Renal cortex interstitium (tissue), 11 donors: ENCODE measurements around the gene NRCAM. TPM values are rescaled to one million over a fixed set of nuclear protein-coding genes. Genes with fewer than 3 reads are reported as not detected.

Experiments
- DNase-seq, 11 donors: peaks; one replicate each; pipeline ENCODE4 v3.0.0-alpha.2; 2013; ENCODE audit warnings: low read depth in 9 of 11, low spot score in 4 of 11; ENCODE audit errors: extremely low read depth in 1 of 11
- polyA plus RNA-seq, 3 donors: library from polyadenylated mRNA; unstranded; fragments of 120-200 nt; gene quantifications; one replicate each; pipeline ENCODE4 v1.2.1, GENCODE V29; 2013; ENCODE audit not compliant: insufficient read length in 3 of 3

NRCAM gene
- polyA plus RNA-seq, 3 donors, result 17.3 to 22.9 (median 20.0) TPM

DNA sequence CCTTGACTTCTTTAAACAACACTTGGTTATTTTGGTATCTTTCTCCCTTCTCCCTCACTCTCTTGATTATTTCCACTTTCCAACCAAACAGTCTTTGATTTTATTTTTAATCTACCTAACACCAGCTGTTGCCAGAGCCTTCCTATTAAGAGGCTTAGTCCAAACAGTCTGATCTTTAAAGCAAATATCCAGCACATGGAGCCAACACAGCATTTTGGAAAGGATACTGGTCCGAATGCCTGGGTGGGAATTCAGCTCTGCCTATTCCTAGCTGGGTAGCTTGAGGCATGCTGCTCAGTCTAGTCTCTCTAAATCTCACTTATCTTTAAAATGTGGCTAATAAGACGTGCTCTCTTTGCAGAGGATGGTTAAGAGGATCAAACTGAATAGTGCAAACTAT, 129.3 kb downstream of the NRCAM start:
- no peak for DNase-seq

DNA sequence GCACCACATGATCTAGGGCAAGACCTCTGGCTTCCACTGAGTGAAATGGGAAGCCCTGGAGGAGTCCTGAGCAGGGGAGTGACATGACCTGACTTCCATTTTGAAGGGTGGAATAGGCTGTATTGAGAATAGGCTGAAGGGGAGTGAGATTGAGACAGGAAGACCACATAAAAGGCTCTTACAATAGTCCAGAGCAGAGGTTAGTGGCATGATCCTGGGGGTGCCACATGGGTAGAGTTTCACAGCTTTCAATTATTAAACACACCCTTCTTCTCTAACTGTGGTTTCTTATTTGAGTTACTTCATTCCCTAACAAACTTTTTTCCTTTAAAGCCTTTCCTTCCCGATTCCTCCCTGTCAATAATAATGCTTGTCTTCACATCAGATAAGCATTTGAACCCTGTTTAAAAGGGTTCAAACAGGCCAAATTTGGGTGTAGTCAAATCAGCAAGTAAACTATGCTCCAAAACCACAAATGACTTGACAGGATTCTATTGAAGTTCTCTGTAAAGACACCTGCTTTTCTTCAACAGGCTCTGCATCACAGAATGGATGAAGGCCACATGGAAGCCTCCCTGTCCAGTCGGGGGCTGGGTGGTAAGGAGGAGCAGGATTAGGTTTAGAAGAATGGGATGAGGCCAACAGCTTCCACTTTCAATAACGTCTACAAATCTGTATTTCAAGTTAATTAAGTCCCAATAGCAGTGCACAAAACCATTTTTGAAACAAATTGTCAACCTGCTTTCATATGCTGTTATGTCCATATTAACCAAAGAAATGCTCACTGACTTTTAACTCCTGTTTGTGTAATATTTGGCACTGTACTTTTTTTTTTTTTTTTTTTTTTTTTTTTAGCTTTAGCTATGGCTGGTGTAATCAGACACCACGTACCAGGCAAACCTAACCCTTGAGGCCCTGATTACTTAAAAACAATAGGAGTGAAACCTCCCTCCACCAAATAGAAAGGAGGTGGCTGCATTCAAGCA, 131.9 kb downstream of the NRCAM start:
- no peak for DNase-seq

DNA sequence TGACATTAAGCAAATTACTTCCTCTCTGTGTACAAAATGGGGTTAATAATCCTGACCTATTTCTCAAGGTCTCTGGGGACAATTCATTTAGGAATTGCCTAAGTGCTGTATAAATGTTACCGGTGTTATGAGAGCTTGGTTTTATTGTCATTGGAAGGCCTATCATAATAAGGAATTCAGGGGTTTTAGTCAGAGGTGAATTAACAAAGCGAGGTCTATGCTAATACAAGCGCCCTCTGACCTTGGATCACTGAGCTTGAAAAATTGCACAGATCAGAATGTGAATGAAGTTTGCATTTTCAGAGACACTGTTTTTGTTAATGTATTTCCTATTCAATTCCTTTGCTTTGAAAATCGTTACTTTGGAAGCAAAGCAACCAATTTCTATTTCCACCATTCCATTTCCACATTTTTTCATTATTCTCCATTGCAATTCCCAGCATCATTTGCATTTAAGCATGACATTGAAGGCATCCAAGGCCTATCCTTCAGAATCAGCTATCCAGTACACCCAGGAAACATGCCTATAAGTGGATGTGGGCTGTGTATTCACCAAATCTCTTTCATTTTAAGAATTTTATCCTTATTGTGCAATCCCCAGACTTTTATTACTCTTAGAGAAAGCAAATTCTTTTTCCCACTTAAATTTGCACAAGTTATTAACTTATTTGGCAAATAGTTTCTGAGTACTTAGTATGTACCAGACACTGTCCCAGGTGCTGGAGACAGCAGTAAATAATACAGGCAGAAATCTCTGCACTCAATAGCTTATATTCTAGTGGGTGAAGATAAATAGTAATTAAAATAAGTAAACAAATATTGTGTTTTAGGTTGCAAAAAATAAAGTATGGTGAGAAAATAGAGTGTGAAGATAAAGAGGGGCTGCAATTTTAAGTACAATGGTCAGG, 133.1 kb downstream of the NRCAM start:
- DNase-seq, result no peak

DNA sequence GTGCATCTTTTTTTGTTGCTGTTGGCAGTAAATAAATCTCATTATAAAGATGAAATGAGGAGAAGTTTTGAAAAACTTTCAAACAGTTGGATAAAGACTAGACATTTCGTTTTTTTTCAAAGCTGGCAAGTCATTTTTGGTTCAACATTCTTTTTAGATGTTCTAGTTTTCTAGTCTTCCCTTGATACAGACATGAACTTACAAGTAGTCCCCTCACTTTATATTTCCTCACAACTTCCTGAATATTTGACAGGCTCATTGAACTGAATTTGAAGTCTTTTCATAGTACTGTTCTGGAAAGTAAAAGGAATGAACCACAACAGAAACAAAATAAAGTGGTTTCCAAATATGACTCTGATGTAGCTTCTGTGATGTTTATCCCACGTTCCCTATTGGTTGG, 134.2 kb downstream of the NRCAM start:
- DNase-seq, result no peak

DNA sequence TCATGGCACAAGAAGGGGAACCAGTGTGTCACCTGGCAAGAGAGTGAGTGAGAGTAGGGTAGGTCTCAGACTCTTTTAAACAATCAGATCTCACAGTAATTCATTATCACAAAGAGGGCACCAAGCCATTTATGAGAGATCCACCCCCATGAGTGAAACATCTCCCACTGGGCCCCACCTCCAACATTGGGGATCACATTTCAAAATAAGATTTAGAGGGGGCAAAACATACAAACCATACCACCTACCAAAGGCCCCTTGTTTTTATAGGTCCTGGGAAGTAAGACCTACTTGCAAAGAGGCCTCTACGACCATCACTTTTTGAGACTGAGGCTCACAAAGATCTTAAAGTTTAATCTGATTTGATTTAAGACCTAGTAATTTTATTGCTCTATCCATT, 134.9 kb downstream of the NRCAM start:
- no peak for DNase-seq

DNA sequence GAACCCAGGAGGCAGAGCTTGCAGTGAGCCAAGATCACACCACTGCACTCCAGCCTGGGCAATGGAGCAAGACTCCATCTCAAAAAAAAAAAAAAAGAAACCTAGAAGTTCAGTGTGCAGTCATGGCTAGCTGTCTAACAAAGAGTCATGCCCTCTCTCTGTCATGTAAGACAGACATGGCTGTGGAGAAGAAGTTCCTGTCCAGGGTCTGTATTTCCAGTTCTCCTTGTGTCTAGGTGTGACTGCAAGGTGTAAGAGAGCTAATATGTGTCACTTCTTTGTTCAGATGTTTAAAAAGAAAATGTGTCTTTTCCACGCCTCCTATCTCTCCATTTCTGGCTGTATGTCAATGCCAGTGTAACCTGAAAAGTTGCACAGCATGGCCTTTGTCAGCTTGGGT, 139.5 kb downstream of the NRCAM start:
- DNase-seq, result no peak

DNA sequence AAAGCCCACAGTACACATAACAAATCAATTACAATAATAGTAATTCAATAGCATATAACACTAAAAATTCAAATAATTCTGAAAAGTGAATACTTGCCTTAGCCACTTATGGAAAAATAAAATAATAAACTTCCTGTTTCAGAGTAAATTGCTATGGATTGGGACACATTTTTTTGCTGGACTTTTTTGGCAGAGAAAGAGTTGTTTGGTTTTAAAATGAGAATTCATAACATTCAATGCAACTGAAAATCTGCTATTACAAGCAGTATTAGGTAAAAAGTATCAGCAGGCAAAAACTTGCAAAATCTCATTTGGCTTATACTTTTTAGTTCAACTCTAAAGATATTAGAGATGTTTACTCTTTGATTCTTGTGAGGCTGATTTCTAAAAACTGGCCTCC, 141.7 kb downstream of the NRCAM start:
- no peak for DNase-seq

DNA sequence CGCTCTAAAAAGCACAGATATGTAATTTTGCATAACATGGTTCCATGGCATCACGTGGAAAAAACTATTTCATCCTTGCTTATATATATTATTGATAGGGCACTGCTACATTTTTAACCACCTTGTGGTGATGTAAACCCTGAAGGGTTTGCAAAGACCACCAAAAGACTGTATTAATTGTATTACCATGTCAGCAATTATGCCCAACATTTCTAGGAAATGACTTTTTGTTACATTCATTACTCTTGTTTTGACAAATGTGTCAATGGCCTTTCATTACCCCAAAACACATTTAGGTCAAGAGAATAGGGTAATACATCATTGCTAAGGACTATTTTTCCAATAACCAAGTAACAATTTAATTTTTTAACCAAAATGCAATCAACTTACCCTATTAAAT, 142.2 kb downstream of the NRCAM start:
- no peak for DNase-seq

DNA sequence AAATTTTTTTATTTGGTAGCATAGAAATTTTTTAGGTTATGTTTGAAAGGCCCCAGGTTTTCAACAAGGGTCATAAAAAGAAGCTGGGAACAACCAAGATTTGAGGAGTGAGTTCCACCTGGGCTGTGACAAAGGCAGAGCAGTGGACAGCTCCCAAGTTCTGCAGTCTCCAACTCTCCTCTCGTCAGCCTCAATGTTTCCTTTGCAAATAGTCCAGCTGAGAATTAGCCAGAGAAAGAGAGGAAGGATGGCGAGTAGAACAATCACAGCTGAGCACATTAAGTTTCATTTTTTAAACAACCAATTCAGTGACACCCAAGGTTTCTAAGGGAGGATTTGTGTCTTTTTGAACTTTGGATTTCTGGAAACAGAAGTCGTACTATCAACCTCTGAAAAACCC, 143.2 kb downstream of the NRCAM start:
- no peak for DNase-seq

DNA sequence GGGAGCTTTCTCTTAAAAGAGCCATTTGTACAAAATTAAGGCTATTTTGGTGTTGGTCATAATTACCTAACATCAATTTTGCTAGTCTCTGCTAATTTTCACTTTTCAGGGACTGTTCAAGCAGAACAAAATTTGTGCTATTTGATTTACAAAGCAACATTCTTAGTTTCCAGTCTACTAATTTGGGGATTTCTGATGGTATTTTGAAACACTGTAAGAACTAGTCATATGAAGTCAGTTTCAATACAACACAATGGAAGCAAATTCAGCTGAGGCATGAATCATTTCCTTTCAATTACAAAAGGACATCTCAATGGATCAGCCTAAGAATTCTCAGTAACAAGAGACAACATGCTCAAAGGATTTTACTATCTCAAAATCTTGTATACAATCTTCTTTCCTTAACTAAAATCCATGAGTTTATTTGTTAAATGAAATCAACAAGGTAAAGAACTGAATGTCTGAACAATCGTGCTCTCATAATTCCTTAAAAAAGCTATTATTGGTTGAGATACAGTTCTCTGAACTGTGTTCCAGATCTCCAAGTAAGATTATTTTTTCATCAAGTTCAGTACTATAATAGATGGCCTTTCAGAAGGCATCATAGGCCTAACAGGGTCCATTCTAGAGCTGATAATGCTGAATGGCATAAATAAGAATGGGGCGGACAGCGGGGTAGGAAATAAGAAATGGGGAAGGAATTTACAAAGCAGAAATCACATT, 144.6 kb downstream of the NRCAM start:
- no peak for DNase-seq

DNA sequence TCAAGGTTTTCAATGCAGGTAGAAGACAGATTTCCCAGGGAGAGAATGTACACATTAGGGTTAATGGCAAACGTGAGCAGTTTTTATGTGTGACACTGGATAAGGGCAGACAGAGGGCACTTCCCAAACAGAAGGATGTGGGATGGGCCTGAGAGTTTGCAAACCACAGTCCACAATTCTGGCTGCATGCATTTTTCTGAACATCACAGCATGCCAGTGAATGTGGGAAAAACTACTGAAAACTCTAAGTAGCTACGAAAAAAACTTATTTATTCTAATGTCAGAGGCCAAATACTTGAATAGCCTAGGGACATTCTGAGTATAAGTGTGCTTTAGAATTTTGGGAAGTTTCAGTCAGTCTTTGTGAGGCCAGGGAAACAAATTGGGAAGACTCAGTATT, 145.9 kb downstream of the NRCAM start:
- DNase-seq, result no peak

DNA sequence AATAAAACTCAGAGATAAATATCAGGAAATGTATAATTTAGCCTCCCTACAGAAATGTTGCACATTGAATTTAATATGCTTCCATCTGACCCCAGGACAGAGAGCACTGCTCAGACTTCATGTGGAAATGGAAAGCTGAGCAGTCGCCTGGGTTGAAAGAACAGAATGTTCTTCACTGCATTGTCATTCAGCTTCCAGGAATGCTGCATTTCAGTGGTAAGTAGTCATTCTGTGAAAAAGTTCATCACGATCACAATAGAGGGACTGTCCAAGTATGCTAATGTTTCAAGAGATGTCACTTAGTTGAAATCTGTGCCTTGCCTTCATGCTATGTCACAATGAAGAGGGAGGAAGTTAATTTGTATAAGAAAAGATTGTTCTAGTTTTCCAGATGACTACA, 147.3 kb downstream of the NRCAM start:
- DNase-seq, result no peak

DNA sequence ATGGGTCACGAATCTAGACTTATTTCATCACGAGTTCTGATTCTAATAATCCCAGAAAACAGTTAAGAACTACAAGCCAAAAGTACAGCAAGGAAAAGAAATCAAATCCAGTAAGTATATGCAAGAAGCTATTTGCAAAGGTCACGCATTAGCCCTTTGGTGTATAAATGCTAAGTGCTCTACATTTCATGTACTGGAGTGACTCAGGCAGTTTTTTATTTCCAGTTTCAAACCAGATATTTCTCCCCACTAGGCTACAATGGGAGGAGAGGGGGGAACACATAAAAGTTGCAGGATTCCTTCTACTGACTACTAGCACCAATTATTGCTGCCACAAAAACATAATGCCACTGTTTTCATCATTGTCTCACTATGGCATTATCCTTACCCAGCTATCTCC, 148.0 kb downstream of the NRCAM start:
- DNase-seq, result no peak

DNA sequence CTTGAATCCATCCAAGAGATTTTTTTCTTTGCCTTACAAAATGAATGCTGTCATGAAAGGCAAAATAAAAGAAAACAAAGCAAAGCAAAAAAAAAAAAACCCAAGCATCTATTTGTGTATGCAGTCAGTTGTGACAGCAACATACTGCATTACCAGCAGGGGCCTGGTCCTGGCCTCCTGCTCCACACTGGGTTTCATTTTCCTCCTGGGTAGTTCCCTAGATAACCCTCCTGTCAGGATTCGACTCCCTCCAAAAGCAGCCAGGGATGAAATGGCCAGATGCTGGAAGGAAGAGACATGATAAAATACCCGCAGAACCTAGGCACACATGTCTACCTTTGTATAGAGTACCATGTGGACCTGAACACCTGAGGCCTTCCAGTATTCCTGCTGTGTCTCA, 148.6 kb downstream of the NRCAM start:
- DNase-seq, result no peak

DNA sequence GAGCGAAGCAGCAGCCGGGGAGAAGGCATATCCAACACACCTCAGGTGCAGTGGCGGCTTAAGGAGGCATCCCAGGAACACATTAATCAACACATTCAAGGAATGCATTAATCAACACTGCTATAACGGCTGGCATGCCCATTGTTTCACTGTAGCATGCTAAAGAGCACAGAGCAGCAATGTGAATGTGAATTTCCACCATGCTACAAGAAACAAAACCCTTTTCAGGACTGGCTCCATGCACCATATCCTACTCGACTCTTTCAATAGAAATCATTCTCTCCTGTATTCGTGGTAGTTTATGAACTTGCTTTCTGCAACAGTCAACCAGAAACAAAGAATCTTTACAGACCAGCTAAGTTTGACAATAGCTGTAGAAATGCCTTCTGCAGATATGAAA, 149.0 kb downstream of the NRCAM start:
- DNase-seq, result no peak

DNA sequence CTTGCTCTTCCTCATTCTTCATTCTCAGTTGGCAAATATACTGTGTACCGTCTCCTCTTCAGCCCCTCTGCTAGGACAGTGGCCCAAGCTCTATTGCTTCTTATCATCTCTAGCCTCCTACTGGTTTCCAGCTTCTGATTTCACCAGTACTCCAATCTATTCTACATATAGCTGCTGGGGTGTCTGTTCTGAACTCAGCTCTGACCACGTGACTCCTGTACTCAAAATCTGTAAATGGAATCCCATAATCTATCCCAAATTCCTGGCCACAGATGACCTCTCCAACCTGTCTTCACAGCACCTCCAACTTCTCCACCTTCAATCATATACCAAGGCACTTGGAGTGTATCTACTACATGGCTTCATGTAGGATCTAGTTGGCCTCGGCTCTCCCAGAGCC, 152.9 kb downstream of the NRCAM start:
- no peak for DNase-seq

DNA sequence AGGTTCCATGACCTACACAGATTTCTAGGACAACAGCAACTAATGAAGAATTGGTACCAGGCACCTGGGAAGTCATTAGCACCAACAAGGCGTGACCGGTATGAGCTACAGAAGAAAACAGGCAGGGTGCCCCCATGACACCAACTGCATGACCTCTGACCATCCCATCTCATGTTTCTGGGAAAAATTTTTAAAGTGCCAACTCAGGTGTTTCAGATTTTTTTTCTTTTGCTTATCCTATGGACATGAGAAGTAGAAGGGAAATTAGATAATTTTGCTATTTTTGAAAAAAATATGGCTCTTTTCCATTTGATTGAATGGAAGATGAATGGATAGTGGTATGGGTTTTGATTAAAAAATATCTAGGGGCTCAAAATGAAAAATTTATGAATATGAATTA, 154.8 kb downstream of the NRCAM start:
- DNase-seq, result no peak

DNA sequence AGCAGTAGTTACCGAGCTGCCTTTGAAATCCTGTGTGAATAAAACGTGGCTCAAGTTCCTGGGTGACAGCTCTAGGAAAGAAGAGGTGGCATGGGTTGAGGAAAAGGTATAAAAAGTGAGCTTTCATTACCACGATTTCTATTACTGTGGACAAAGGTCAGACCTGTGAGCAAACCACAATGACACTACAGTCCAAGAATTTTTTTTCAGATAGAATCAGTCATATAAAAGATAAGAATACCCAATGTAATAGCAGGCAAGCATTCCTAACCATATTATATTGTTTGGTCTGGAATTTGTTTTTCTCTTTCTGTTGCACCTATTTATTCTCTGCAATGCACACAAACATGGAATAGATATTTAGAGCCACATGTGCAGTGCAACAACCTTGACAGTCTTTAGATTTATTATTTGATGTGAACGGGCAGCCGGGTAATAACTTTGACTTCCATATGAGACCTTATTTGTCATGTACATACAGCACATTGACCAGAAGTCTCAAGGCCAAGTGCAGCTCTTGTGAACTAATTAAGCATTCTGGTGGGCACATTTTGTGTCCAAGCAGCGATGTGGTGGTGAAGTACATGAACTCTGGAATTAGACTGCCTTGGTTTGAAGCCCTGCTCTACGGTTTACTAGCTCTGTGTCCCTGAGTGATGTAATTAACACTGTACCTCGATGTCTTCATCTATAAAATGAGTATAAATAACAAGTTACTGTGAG, 156.8 kb downstream of the NRCAM start:
- no peak for DNase-seq

DNA sequence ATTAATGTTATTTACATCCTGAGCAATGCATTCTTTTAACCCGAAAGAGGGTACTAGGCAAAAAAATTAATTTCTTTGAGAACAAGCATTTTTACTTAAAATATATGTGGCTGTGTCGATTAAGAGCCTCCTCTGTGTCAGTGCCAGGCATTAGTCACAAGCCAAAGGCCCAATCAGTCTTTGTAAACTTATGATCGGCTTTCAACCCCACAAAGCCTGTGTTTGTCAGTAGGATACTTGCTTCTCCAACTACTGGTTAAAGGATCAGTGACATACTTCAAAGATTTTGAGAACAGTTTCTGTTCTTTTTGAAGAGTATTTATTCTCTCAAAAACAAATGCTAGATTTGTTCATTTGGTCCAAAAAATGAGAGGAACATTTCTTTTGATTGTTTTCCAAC, 159.3 kb downstream of the NRCAM start:
- no peak for DNase-seq
